Fibroblast of skin of back (primary cell): ENCODE data around the gene GNRH2.
"Not testable (repeated sequence)": the region's sequence is repeated elsewhere in the genome, so short reads cannot be mapped to it uniquely, and the experiment has no call there.

Experiments
- DNase-seq: peaks from one replicate; pipeline ENCODE4 v3.0.0-alpha.2; 2013

Gene GNRH2

GRCh38 chr20:3074812-3075211 is 31.4 kb downstream of the GNRH2 start:
- DNase-seq, result no peak

GRCh38 chr20:3075315-3075714 is 31.9 kb downstream of the GNRH2 start:
- not testable (repeated sequence) for DNase-seq

DNA sequence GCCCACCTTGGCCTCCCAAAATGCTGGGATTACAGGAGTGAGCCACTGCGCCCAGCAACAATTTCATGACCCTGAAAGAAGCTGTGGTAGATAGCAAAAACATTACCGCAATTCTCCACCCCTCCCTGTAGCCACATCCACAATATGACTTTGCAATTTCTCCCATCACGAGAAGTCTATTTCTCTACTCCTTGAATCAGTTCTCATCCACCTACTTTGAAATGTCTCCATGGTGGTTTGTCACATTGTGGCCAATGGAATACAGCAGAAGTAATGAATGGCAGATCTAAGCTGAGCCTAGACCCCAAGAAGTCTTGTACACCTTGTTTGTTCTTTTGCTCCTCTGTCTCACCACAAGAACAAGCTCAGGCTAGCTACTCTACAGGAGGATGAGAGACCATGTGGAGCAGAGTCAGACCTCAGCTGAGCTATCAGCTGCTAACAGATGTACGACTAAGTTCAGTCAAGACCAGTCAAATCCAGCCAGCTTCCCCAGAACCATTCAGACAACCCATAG is 34.3 kb downstream of the GNRH2 start:
- no peak for DNase-seq

GRCh38 chr20:3080939-3081388 is 37.5 kb downstream of the GNRH2 start:
- no peak for DNase-seq

- DNase-seq, result no peak
Measured at GRCh38 chr20:3081641-3082040, 38.2 kb downstream of the GNRH2 start.

DNA sequence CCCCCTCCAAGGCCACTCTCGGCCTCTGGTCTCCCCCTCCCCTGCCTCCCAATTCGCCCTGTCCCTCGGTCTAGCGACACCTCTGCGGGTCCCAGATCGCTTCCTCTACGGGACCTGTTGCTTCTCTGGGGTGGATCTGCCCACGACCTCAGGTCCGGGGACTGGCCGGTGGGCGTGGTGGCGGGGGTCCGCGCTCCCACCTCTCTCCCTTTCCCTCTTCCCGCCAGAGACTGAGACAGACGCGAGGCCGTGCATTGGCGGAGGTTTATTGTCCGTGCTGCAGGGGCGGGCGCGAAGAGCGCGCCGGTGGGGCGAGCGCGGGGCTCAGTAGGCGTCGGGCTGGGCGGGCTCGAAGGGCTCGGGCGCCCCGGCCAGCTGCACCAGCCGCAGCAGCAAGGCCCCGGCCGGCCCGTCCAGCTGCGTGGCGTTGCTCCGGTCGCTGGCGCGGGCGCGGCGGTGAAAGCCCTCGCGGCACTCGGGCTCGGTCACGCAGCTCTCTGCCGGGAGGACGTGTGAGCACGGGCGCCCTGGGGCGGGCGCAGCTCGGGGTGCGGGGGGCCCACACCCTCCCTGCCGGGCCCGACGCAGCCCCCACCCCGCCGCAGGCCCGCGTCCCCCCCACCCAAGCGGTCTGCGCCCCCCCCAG is 39.0 kb downstream of the GNRH2 start:
- DNase-seq, result no peak

- DNase-seq, result no peak
Measured at GRCh38 chr20:3082955-3083952, 39.8 kb downstream of the GNRH2 start.

- no peak for DNase-seq
Measured at GRCh38 chr20:3084283-3084985, 41.0 kb downstream of the GNRH2 start, which contains the start of gene AVP. AVP (minus strand) TSS chr20:3084724; CDS start chr20:3084674, 50 bp downstream.

DNA sequence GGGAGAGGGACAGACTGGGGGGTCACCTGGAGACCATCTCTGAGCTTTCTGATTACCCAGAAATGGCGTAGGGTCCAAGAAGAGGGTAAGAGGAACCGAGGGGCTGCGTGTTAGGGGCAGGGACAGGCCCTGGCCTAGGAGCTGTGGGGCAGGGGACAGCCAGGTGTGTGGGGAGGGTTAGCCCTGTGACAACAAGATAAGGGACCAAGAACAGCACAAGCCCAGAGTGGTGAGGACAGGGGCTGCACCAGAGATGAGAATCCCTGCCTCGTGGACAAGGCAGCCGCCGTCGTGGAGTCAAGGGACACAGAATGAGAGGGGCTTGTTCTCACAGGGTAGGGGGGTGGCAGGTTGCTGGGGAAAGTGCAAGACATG is 41.6 kb downstream of the GNRH2 start:
- no peak for DNase-seq

DNA sequence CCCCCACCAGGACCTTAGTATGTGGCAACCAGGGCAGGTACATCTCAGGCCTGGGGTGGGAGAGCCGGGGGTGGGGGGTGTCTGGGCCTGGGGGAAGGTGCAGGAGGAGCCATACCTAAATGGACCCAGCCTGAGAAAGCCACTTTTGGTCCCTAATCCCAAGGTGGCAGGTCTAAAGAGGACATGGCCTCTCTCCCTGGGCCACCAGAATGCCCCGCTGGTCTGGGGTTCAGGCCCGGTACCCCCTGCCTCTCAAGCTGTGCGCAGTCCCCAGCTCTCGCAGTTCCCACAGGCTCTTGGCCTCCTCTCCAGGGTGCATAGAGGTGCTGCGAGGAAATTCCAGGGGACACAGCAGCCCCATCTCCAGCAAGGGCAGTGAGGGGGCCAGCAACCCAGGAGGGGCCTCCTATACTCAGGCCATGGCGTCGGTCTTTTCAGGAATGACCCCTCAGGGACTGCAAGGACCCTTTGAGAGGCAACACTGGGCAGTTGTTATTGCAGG is 42.2 kb downstream of the GNRH2 start:
- DNase-seq, result no peak

DNA sequence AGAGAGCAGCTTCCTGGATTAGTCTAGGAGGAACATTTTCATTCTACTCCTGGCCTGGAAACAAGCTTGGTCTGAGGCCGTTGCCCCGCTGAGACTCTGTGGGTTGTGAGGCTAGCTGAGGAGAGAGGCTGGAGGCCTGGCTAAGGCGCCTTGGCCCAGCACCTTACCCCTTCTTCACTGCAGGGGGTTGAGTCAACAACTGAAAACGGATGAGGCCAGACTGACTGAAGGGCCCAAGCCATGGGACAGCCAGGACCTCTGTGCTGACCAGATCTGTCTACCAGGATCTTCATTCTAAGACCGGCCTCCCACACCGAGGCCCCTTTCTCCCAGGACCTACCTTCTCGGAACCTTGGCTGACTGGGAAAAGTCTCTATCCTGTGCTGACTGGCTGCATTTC is 44.6 kb downstream of the GNRH2 start:
- DNase-seq, result no peak

GRCh38 chr20:3090565-3090964 is 47.1 kb downstream of the GNRH2 start:
- no peak for DNase-seq

DNA sequence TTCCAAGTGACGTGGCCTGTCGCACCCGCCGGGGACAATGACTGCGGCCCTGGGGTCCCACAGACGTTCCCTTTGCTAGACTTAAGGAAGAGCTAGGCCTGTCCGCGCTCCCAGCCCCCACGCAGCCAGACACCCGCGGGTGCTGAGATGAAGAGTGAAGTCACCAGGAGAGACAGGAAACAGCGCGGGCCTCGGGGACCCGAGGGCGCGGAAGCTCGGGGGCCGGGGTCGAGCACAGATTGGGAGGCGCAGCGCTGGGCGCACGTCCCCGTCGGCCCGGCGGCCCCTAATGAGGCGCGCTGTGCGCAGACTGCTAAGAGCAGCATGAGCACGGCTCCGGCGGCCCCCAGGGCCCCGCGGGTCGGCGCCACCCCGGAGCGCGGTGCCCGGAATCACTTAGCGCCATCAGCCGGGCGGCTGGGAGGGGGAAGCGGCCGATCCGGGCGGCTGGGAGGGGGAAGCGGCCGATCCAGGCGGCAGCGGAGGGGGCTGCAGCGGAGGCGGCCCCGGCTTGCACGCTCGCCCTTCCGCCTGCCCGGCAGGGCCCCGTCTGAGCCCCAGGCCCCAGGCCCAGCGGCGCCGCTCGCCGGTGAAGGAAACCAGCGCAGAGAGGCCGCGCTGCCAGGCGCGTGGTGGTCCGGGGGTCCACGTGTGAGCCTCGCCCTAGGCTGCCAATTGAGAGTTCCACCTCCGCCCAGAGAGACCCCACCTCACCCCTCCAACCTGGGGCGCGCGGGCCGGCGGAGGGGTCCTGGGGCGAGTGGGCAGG is 49.4 kb downstream of the GNRH2 start:
- DNase-seq, result peak; percentile 7

- DNase-seq, result no peak
Measured at GRCh38 chr20:3093861-3094361, 50.5 kb downstream of the GNRH2 start.

GRCh38 chr20:3094848-3095629 is 51.6 kb downstream of the GNRH2 start:
- no peak for DNase-seq
